Liver (tissue), 9 donors: Measurements from ENCODE around the gene CHRNB2. TPM values are rescaled to one million over a fixed set of nuclear protein-coding genes. Genes with fewer than 3 reads are reported as not detected.

Source experiments
- DNase-seq: peaks from one replicate; pipeline ENCODE4 v3.0.0-alpha.2; 2017; ENCODE audit warnings: low spot score
- H3K27ac ChIP-seq, 2 donors: one replicate each; pipeline ENCODE4 v1.7.0; 2013; ENCODE audit warnings: inconsistent platforms in 2 of 2, low read length in 2 of 2, control low read depth in 1 of 2, low read depth in 1 of 2, mild to moderate bottlenecking in 1 of 2
- H3K27me3 ChIP-seq, 4 donors: one replicate each; pipeline versions ENCODE4 v1.6.1 to v1.7.0; 2013; ENCODE audit warnings: low read length in 3 of 4, inconsistent platforms in 1 of 4, mild to moderate bottlenecking in 1 of 4, moderate library complexity in 1 of 4; ENCODE audit not compliant: control insufficient read depth in 4 of 4, insufficient read depth in 4 of 4
- H3K36me3 ChIP-seq, 4 donors: one replicate each; pipeline versions ENCODE4 v1.6.1 to v1.7.0; 2013; ENCODE audit warnings: low read length in 3 of 4, mild to moderate bottlenecking in 3 of 4, low read depth in 1 of 4, moderate library complexity in 1 of 4; ENCODE audit not compliant: control insufficient read depth in 4 of 4, insufficient read depth in 3 of 4
- H3K4me1 ChIP-seq, 4 donors: one replicate each; pipeline versions ENCODE4 v1.6.1 to v1.7.0; 2013; ENCODE audit warnings: low read length in 3 of 4, mild to moderate bottlenecking in 3 of 4, moderate library complexity in 1 of 4; ENCODE audit not compliant: control insufficient read depth in 4 of 4, insufficient read depth in 4 of 4
- H3K4me3 ChIP-seq, 3 donors: one replicate each; pipeline versions ENCODE4 v1.6.1 to v1.7.0; 2013; ENCODE audit warnings: low read length in 3 of 3, control low read depth in 1 of 3, low read depth in 1 of 3, mild to moderate bottlenecking in 1 of 3
- H3K9ac ChIP-seq, 2 donors: one replicate each; pipeline ENCODE4 v1.7.0; 2013; ENCODE audit warnings: low read length in 2 of 2, mild to moderate bottlenecking in 2 of 2, moderate library complexity in 2 of 2, control low read depth in 1 of 2, low read depth in 1 of 2
- H3K9me3 ChIP-seq, 4 donors: one replicate each; pipeline versions ENCODE4 v1.6.1 to v1.7.0; 2013; ENCODE audit warnings: low read length in 3 of 4; ENCODE audit not compliant: control insufficient read depth in 4 of 4
- ATF3 ChIP-seq: IDR thresholded peaks from 2 replicates; pipeline ENCODE4 v1.6.1; 2016; ENCODE audit warnings: antibody characterized with exemption
- CTCF ChIP-seq: fragments of 150-350 bp; IDR thresholded peaks from 2 replicates; pipeline ENCODE4 v1.5.1; 2017; ENCODE audit warnings: improper control_type of control experiment, low read depth, low read length; ENCODE audit not compliant: missing input control
- EGR1 ChIP-seq, 2 donors: IDR thresholded peaks; 2 replicates each; pipeline ENCODE4 v1.6.1; 2016 to 2018; ENCODE audit warnings: antibody characterized with exemption in 2 of 2, low read depth in 2 of 2
- FOXA1 ChIP-seq: IDR thresholded peaks from 2 replicates; pipeline ENCODE4 v1.6.1; 2016; ENCODE audit warnings: antibody characterized with exemption
- FOXA2 ChIP-seq: IDR thresholded peaks from 2 replicates; pipeline ENCODE4 v1.6.1; 2016; ENCODE audit warnings: antibody characterized with exemption
- GABPA ChIP-seq, 2 donors: IDR thresholded peaks in 1 of 2; conservative IDR thresholded peaks in 1 of 2; 2 replicates each; pipeline ENCODE4 v1.6.1; 2016; ENCODE audit warnings: antibody characterized with exemption in 2 of 2, mild to moderate bottlenecking in 1 of 2, moderate library complexity in 1 of 2
- HNF4A ChIP-seq, 2 donors: conservative IDR thresholded peaks; 2 replicates each; pipeline ENCODE4 v1.6.1; 2016; ENCODE audit warnings: antibody characterized with exemption in 2 of 2, mild to moderate bottlenecking in 2 of 2
- HNF4G ChIP-seq: IDR thresholded peaks from 2 replicates; pipeline ENCODE4 v1.6.1; 2016; ENCODE audit warnings: antibody characterized with exemption
- JUND ChIP-seq, 2 donors: IDR thresholded peaks; 2 replicates each; pipeline ENCODE4 v1.6.1; 2016; ENCODE audit warnings: antibody characterized with exemption in 2 of 2
- MAX ChIP-seq: IDR thresholded peaks from 2 replicates; pipeline ENCODE4 v1.6.1; 2016; ENCODE audit warnings: antibody characterized with exemption
- NR2F2 ChIP-seq: IDR thresholded peaks from 2 replicates; pipeline ENCODE4 v1.6.1; 2016; ENCODE audit warnings: antibody characterized with exemption
- RAD21 ChIP-seq, 2 donors: IDR thresholded peaks; 2 replicates each; pipeline ENCODE4 v1.6.1; 2016; ENCODE audit warnings: antibody characterized with exemption in 2 of 2, mild to moderate bottlenecking in 2 of 2
- RXRA ChIP-seq, 2 donors: IDR thresholded peaks; 2 replicates each; pipeline ENCODE4 v1.6.1; 2017 to 2018; ENCODE audit warnings: antibody characterized with exemption in 2 of 2, mild to moderate bottlenecking in 1 of 2
- SP1 ChIP-seq: IDR thresholded peaks from 2 replicates; pipeline ENCODE4 v1.6.1; 2018; ENCODE audit warnings: antibody characterized with exemption, mild to moderate bottlenecking
- YY1 ChIP-seq: IDR thresholded peaks from 2 replicates; pipeline ENCODE4 v1.6.1; 2016; ENCODE audit warnings: antibody characterized with exemption, mild to moderate bottlenecking
- ZBTB33 ChIP-seq: IDR thresholded peaks from 2 replicates; pipeline ENCODE4 v1.6.1; 2016; ENCODE audit warnings: antibody characterized with exemption
- WGBS: extraction: QIAGEN DNeasy Blood & Tissue Kit; methylation state at CpG from one replicate; pipeline ENCODE4 v1.1.7; 2013; 5-methylcytosine and 5-hydroxymethylcytosine counted together
- polyA plus RNA-seq, 2 donors: library from polyadenylated mRNA; stranded (reverse) in 1 of 2; unstranded in 1 of 2; fragments of 200-250 nt in 1 of 2; fragments of >200 nt in 1 of 2; fragmentation: Nextera tagmentation in 1 of 2; extraction: Ambion mirVana in 1 of 2; gene quantifications; one replicate each; pipeline versions ENCODE4 v1.2.1 to v1.2.3, GENCODE V29; 2013 to 2015
- total RNA-seq, 2 donors: library from RNA; depleted of rRNA; stranded (reverse); fragments of >200 nt; gene quantifications; one replicate each; pipeline ENCODE4 v1.2.3, GENCODE V29; 2014
- donor health status: healthy.
- donor health status: healthy.
- donor health status: healthy.
- donor health status: healthy.
- donor health status: healthy.

The CHRNB2 gene
- total and polyA plus RNA-seq, 4 donors, result under 0.01 to 0.06 (median 0.01) TPM; not detected in 1

- no peaks in the 10 kb centered on the region for H3K9me3 ChIP-seq
- H3K36me3 ChIP-seq, result peaks cover 30 to 82% (median 75%) of the 10 kb centered on the region in 4 donors
- H3K9ac ChIP-seq, result no peak overlapping the region
- no peaks in the 10 kb centered on the region for H3K27me3 ChIP-seq
- TF ChIP-seq HNF4A (conservative IDR thresholded peaks at IDR 0.05) (no peak), JUND (IDR thresholded peaks at IDR 0.05) (no peak), RXRA (IDR thresholded peaks at IDR 0.05) (no peak), HNF4G (no peak), FOXA1 (no peak), ZBTB33 (no peak), SP1 (no peak)
- DNase-seq, result no peak
- H3K4me1 ChIP-seq, result no peaks in the 10 kb centered on the region
- no peak overlapping the region for H3K27ac ChIP-seq
- no peak overlapping the region for H3K4me3 ChIP-seq
- 72% methylated on average over 3 of the region's 3 CpGs for whole genome bisulfite sequencing
Observed at GRCh38 chr1:154581766-154582165, 14.2 kb downstream of the CHRNB2 start.

- WGBS, result 91% methylated on average over 6 of the region's 6 CpGs
- no peak for DNase-seq
- Histone ChIP-seq H3K9ac (no peak overlapping the region), H3K27me3 (no peaks in the 10 kb centered on the region), H3K27ac (no peak overlapping the region), H3K9me3 (no peaks in the 10 kb centered on the region), H3K36me3 (peaks cover 30 to 94% (median 86%) of the 10 kb centered on the region in 4 donors), H3K4me3 (no peak overlapping the region), H3K4me1 (no peaks in the 10 kb centered on the region)
- no peak for TF ChIP-seq EGR1 (IDR thresholded peaks at IDR 0.05; ENCODE audit: low read depth in 2 of 2)
- TF ChIP-seq YY1, result no peak
- no peak for TF ChIP-seq GABPA (IDR thresholded peaks at IDR 0.05 in 1 of 2, conservative IDR thresholded peaks at IDR 0.05 in 1 of 2)
- no peak for TF ChIP-seq FOXA1
- no peak for TF ChIP-seq JUND (IDR thresholded peaks at IDR 0.05)
- TF ChIP-seq MAX, result no peak
- TF ChIP-seq HNF4G, result no peak
- no peak for TF ChIP-seq ATF3
- TF ChIP-seq FOXA2, result no peak
- no peak for TF ChIP-seq NR2F2
- TF ChIP-seq RXRA (IDR thresholded peaks at IDR 0.05), result no peak
- no peak for TF ChIP-seq RAD21 (IDR thresholded peaks at IDR 0.05)
- TF ChIP-seq CTCF, result no peak
Observed at GRCh38 chr1:154582885-154583284, 15.3 kb downstream of the CHRNB2 start.

- WGBS, result 75% methylated on average over 9 of the region's 9 CpGs
- Histone ChIP-seq H3K4me3 (no peak overlapping the region), H3K9ac (no peak overlapping the region), H3K4me1 (no peaks in the 10 kb centered on the region), H3K9me3 (no peaks in the 10 kb centered on the region), H3K36me3 (peaks cover 31 to 97% (median 93%) of the 10 kb centered on the region in 4 donors), H3K27ac (no peak overlapping the region), H3K27me3 (no peaks in the 10 kb centered on the region)
- no peak for DNase-seq
- no peak for TF ChIP-seq YY1
Observed at GRCh38 chr1:154583773-154584172, 16.2 kb downstream of the CHRNB2 start.
